H9 (cell line): Measurements from ENCODE around the gene PPP1R12B. TPM values are rescaled to one million over a fixed set of nuclear protein-coding genes. Genes with fewer than 3 reads are reported as not detected.
"Not testable (repeated sequence)": the region's sequence is repeated elsewhere in the genome, so short reads cannot be mapped to it uniquely, and the experiment has no call there.

ENCODE experiments used
- DNase-seq: peaks from one replicate; pipeline ENCODE4 v3.0.0-alpha.2; 2017
- H2AFZ ChIP-seq: one replicate; pipeline ENCODE4 v1.6.1; 2013; ENCODE audit warnings: mild to moderate bottlenecking, low read length, control low read depth, moderate library complexity
- H2AK5ac ChIP-seq: 2 replicates; pipeline ENCODE4 v1.6.1; 2013; ENCODE audit warnings: low read length, control low read depth, mixed read lengths; ENCODE audit not compliant: insufficient read length
- H2BK120ac ChIP-seq: one replicate; pipeline ENCODE4 v1.6.1; 2013; ENCODE audit warnings: low read depth, mild to moderate bottlenecking, low read length, control low read depth, inconsistent platforms; ENCODE audit not compliant: poor library complexity, severe bottlenecking
- H2BK12ac ChIP-seq: 2 replicates; pipeline ENCODE4 v1.6.1; 2013; ENCODE audit warnings: low read length, control low read depth, mixed read lengths, low read depth; ENCODE audit not compliant: insufficient read length
- H2BK15ac ChIP-seq: 2 replicates; pipeline ENCODE4 v1.6.1; 2013; ENCODE audit warnings: low read depth, low read length, control low read depth
- H2BK20ac ChIP-seq: one replicate; pipeline ENCODE4 v1.6.1; 2013; ENCODE audit warnings: low read depth, mild to moderate bottlenecking, low read length, control low read depth, inconsistent platforms; ENCODE audit not compliant: poor library complexity, severe bottlenecking
- H2BK5ac ChIP-seq: 2 replicates; pipeline ENCODE4 v1.6.1; 2013; ENCODE audit warnings: low read length, control low read depth, mixed read lengths; ENCODE audit not compliant: insufficient read length
- H3K14ac ChIP-seq: 2 replicates; pipeline ENCODE4 v1.6.1; 2013; ENCODE audit warnings: low read length, control low read depth; ENCODE audit not compliant: insufficient read depth
- H3K18ac ChIP-seq: 2 replicates; pipeline ENCODE4 v1.6.1; 2013; ENCODE audit warnings: low read depth, mild to moderate bottlenecking, mixed read lengths, low read length, control low read depth; ENCODE audit not compliant: insufficient read length
- H3K23ac ChIP-seq: 2 replicates; pipeline ENCODE4 v1.6.1; 2013; ENCODE audit warnings: low read length, control low read depth, mixed read lengths, low read depth; ENCODE audit not compliant: insufficient read length
- H3K23me2 ChIP-seq: 2 replicates; pipeline ENCODE4 v1.6.1; 2013; ENCODE audit warnings: low read depth, mild to moderate bottlenecking, mixed read lengths, low read length, control low read depth; ENCODE audit not compliant: insufficient read length, poor library complexity, severe bottlenecking
- H3K27ac ChIP-seq: 2 replicates; pipeline ENCODE4 v1.5.1; 2013; ENCODE audit warnings: low read length, control low read depth, mixed read lengths, low read depth; ENCODE audit not compliant: insufficient read length
- H3K27me3 ChIP-seq: 2 replicates; pipeline ENCODE4 v1.6.1; 2013; ENCODE audit warnings: low read length, control low read depth, inconsistent platforms; ENCODE audit not compliant: insufficient read depth
- H3K4ac ChIP-seq: 2 replicates; pipeline ENCODE4 v1.6.1; 2013; ENCODE audit warnings: low read depth, mild to moderate bottlenecking, control low read depth, inconsistent platforms, low read length, moderate library complexity
- H3K4me1 ChIP-seq: 2 replicates; pipeline ENCODE4 v1.6.1; 2013; ENCODE audit warnings: low read length, control low read depth, inconsistent platforms; ENCODE audit not compliant: insufficient read depth
- H3K4me2 ChIP-seq: 2 replicates; pipeline ENCODE4 v1.6.1; 2013; ENCODE audit warnings: low read length, control low read depth, mixed read lengths; ENCODE audit not compliant: insufficient read length, insufficient read depth
- H3K56ac ChIP-seq: 2 replicates; pipeline ENCODE4 v1.6.1; 2013; ENCODE audit warnings: low read depth, mild to moderate bottlenecking, mixed read lengths, low read length, control low read depth; ENCODE audit not compliant: insufficient read length
- H3K79me1 ChIP-seq: 2 replicates; pipeline ENCODE4 v1.6.1; 2013; ENCODE audit warnings: low read depth, mild to moderate bottlenecking, moderate library complexity, low read length, control low read depth, inconsistent platforms; ENCODE audit not compliant: insufficient read depth, poor library complexity, severe bottlenecking
- H3K79me2 ChIP-seq: 2 replicates; pipeline ENCODE4 v1.6.1; 2013; ENCODE audit warnings: low read length, control low read depth, inconsistent platforms; ENCODE audit not compliant: insufficient read depth
- H3K9ac ChIP-seq: 2 replicates; pipeline ENCODE4 v1.6.1; 2013; ENCODE audit warnings: low read length, control low read depth, mixed read lengths; ENCODE audit not compliant: insufficient read length; ENCODE audit errors: extremely low read depth
- H3K9me3 ChIP-seq: one replicate; pipeline ENCODE4 v1.6.1; 2013; ENCODE audit warnings: low read depth, low read length, inconsistent platforms; ENCODE audit not compliant: control insufficient read depth
- H3T11ph ChIP-seq: one replicate; pipeline ENCODE4 v1.6.1; 2013; ENCODE audit warnings: mild to moderate bottlenecking, low read length, control low read depth, inconsistent platforms
- H4K20me1 ChIP-seq: one replicate; pipeline ENCODE4 v1.6.1; 2013; ENCODE audit not compliant: control insufficient read depth, insufficient read length, insufficient read depth
- H4K5ac ChIP-seq: 2 replicates; pipeline ENCODE4 v1.6.1; 2013; ENCODE audit warnings: low read depth, mild to moderate bottlenecking, mixed read lengths, low read length, control low read depth; ENCODE audit not compliant: insufficient read length
- H4K8ac ChIP-seq: replicated peaks from 2 replicates; pipeline ENCODE4 v1.6.1; 2013; ENCODE audit warnings: low read length, control low read depth, mixed read lengths, low read depth; ENCODE audit not compliant: insufficient read length
- H4K91ac ChIP-seq: 2 replicates; pipeline ENCODE4 v1.6.1; 2013; ENCODE audit warnings: low read depth, mild to moderate bottlenecking, moderate library complexity, mixed read lengths, low read length, control low read depth; ENCODE audit not compliant: insufficient read length
- H3K27ac Mint-ChIP-seq, 3 experiments: 2 replicates in 2 of 3; 3 replicates in 1 of 3; pipeline ENCODE4 v1.8.0; 2020 to 2021; ENCODE audit warnings: mixed read lengths in 3 of 3, mild to moderate bottlenecking in 1 of 3, moderate library complexity in 1 of 3
- H3K27me3 Mint-ChIP-seq: 2 replicates; pipeline ENCODE4 v1.8.0; 2021; ENCODE audit warnings: low read depth, mild to moderate bottlenecking, moderate library complexity, mixed read lengths
- H3K36me3 Mint-ChIP-seq, 3 experiments: 2 replicates in 2 of 3; 3 replicates in 1 of 3; pipeline ENCODE4 v1.8.0; 2020 to 2021; ENCODE audit warnings: low read depth in 3 of 3, mixed read lengths in 3 of 3; ENCODE audit not compliant: insufficient read depth in 1 of 3
- H3K4me1 Mint-ChIP-seq, 2 experiments: 2 replicates each; pipeline ENCODE4 v1.8.0; 2020; ENCODE audit warnings: mixed read lengths in 2 of 2
- H3K4me3 Mint-ChIP-seq, 2 experiments: 2 replicates in 1 of 2; 3 replicates in 1 of 2; pipeline ENCODE4 v1.8.0; 2020 to 2021; ENCODE audit warnings: mild to moderate bottlenecking in 2 of 2, mixed read lengths in 2 of 2, moderate library complexity in 1 of 2
- H3K9me3 Mint-ChIP-seq, 2 experiments: 2 replicates in 1 of 2; 3 replicates in 1 of 2; pipeline ENCODE4 v1.8.0; 2020; ENCODE audit warnings: mild to moderate bottlenecking in 2 of 2, mixed read lengths in 2 of 2, moderate library complexity in 1 of 2
- WGBS: extraction: QIAGEN DNeasy Blood & Tissue Kit; methylation state at CpG from one replicate; pipeline ENCODE4 v1.1.7; 2013; ENCODE audit warnings: missing lambda C conversion rate, low lambda C conversion rate, mixed read lengths; ENCODE audit not compliant: insufficient read length; ENCODE audit errors: extremely low coverage; 5-methylcytosine and 5-hydroxymethylcytosine counted together
- total RNA-seq: library from RNA; stranded (reverse); gene quantifications from 2 replicates; pipeline ENCODE4 v1.2.1, GENCODE V29; 2021
- TF ChIP-seq, protein P1 (sequence below): fragments of 200-600 bp; sonication (generic); conservative IDR thresholded peaks from 3 replicates; pipeline ENCODE4 v1.8.0; 2021; ENCODE audit warnings: antibody characterized with exemption, mild to moderate bottlenecking

Gene PPP1R12B
- total RNA-seq, 1 experiment from 2014 or later: 12.9 TPM

GRCh38 chr1:202374099-202374498 is 25.6 kb downstream of the PPP1R12B start:
- peaks cover under 1% of the 10 kb centered on the region; the same call in 1 of the 2 replicates for H3K4me1 ChIP-seq
- no peak overlapping the region for H3K14ac ChIP-seq
- no peak overlapping the region for H2BK12ac ChIP-seq
- H3K79me2 ChIP-seq: no peaks in the 10 kb centered on the region
- no peak overlapping the region for H2BK5ac ChIP-seq
- no peak overlapping the region for H3K4ac ChIP-seq
- H3K56ac ChIP-seq: no peak overlapping the region
- no peak overlapping the region for H3T11ph ChIP-seq
- H3K27ac Mint-ChIP-seq: no peak overlapping the region; a peak in 1 of 7 replicates
- no peak overlapping the region for H2BK20ac ChIP-seq
- no peak overlapping the region for H2AK5ac ChIP-seq
- no peaks in the 10 kb centered on the region for H3K9me3 ChIP-seq
- no peaks in the 10 kb centered on the region for H4K20me1 ChIP-seq
- no peak overlapping the region for H3K4me2 ChIP-seq
- no peaks in the 10 kb centered on the region for H3K27me3 ChIP-seq
- no peak overlapping the region for H4K8ac ChIP-seq
- no peak overlapping the region for H3K9ac ChIP-seq
- no peak overlapping the region for H2AFZ ChIP-seq
- no peak overlapping the region for H3K27ac ChIP-seq
- H3K4me1 Mint-ChIP-seq: peaks cover 7 to 8% of the 10 kb centered on the region in 2 experiments
- DNase-seq: no peak
- no peaks in the 10 kb centered on the region for H3K27me3 Mint-ChIP-seq
- no peak overlapping the region for H2BK120ac ChIP-seq
- TF ChIP-seq, protein P1, sequence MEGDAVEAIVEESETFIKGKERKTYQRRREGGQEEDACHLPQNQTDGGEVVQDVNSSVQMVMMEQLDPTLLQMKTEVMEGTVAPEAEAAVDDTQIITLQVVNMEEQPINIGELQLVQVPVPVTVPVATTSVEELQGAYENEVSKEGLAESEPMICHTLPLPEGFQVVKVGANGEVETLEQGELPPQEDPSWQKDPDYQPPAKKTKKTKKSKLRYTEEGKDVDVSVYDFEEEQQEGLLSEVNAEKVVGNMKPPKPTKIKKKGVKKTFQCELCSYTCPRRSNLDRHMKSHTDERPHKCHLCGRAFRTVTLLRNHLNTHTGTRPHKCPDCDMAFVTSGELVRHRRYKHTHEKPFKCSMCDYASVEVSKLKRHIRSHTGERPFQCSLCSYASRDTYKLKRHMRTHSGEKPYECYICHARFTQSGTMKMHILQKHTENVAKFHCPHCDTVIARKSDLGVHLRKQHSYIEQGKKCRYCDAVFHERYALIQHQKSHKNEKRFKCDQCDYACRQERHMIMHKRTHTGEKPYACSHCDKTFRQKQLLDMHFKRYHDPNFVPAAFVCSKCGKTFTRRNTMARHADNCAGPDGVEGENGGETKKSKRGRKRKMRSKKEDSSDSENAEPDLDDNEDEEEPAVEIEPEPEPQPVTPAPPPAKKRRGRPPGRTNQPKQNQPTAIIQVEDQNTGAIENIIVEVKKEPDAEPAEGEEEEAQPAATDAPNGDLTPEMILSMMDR: no peak
- H4K91ac ChIP-seq: no peak overlapping the region
- H3K23ac ChIP-seq: no peak overlapping the region
- H3K18ac ChIP-seq: no peak overlapping the region
- H4K5ac ChIP-seq: no peak overlapping the region
- H3K79me1 ChIP-seq: no peaks in the 10 kb centered on the region
- H3K4me3 Mint-ChIP-seq: no peak overlapping the region
- no peaks in the 10 kb centered on the region for H3K23me2 ChIP-seq
- H2BK15ac ChIP-seq: no peak overlapping the region
- H3K9me3 Mint-ChIP-seq: peaks cover 0 to 4% of the 10 kb centered on the region in 2 experiments; a peak in 2 of 5 replicates
- H3K36me3 Mint-ChIP-seq: peaks cover 0 to 8% (median 2%) of the 10 kb centered on the region in 3 experiments; a peak in 4 of 7 replicates

DNA sequence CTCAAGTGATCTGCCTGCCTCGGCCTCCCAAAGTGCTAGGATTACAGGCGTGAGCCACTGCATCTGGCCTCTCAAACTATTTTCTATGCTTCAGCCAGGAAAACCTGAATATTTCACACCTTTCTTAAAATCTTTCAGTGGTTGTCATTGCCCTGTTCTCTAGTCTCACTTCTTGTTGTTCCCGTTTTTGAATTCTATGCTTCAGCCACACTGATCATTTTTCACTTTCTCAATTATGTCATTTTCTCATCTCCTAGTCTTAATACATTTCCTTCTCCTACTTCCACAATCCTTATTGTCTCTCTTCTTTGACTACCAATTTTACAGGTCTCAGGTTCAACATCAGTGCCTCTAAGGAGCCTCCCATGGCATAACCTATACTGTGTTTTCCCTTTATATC is 26.7 kb downstream of the PPP1R12B start:
- H4K91ac ChIP-seq, H3K56ac ChIP-seq, H3K79me2 ChIP-seq, H2BK12ac ChIP-seq, DNase-seq, H3K23me2 ChIP-seq, H2AFZ ChIP-seq, H3K9me3 ChIP-seq, H3K79me1 ChIP-seq, H3K9me3 Mint-ChIP-seq, H3K4me2 ChIP-seq, H3K9ac ChIP-seq, H3K4ac ChIP-seq, H3K4me1 ChIP-seq, H2BK5ac ChIP-seq, H3K27me3 Mint-ChIP-seq, H3K18ac ChIP-seq, H4K5ac ChIP-seq, H3T11ph ChIP-seq, H3K14ac ChIP-seq, H2BK20ac ChIP-seq, H2BK15ac ChIP-seq, H4K8ac ChIP-seq, H4K20me1 ChIP-seq, H3K27me3 ChIP-seq, H3K4me3 Mint-ChIP-seq, H2BK120ac ChIP-seq, H3K36me3 Mint-ChIP-seq, H3K23ac ChIP-seq, H2AK5ac ChIP-seq, H3K27ac ChIP-seq: not testable (repeated sequence)
- Mint-ChIP-seq H3K27ac (peak overlapping the region in 2 of 3 experiments; percentile 0 to 26; a peak in 3 of 7 replicates), H3K4me1 (peaks cover 16% of the 10 kb centered on the region in 2 experiments)
- WGBS: no CpG with 5 or more reads among the region's 3 CpGs
